HCT116 (cell line): Measurements from ENCODE around the gene PTBP1.

Source experiments
- CBX3 ChIP-seq: IDR thresholded peaks from 2 replicates; pipeline ENCODE4 v1.6.1; 2012; ENCODE audit warnings: low read depth
- CTCF ChIP-seq, 3 experiments: fragments of 200-600 bp in 1 of 3; sonication (generic) in 1 of 3; IDR thresholded peaks in 2 of 3; conservative IDR thresholded peaks in 1 of 3; 2 replicates each; pipeline ENCODE4 v1.5.1; 2012 to 2017; ENCODE audit warnings: low read depth in 2 of 3, low read length in 2 of 3, antibody characterized with exemption in 1 of 3, borderline replicate concordance in 1 of 3, control low read depth in 1 of 3, mild to moderate bottlenecking in 1 of 3, mixed read lengths in 1 of 3, mixed run types in 1 of 3, moderate library complexity in 1 of 3; ENCODE audit not compliant: insufficient read depth in 1 of 3
- EZH2 ChIP-seq: fragments of 200-600 bp; sonication (generic); IDR thresholded peaks from 2 replicates; pipeline ENCODE4 v1.6.1; 2017; ENCODE audit warnings: antibody characterized with exemption, mixed run types
- EZH2phosphoT487 ChIP-seq: fragments of 200-600 bp; IDR thresholded peaks from 2 replicates; pipeline ENCODE4 v1.6.1; 2018; ENCODE audit warnings: antibody characterized with exemption, borderline replicate concordance

- TF ChIP-seq EZH2phosphoT487 (no peak), EZH2 (no peak), CTCF (IDR thresholded peaks at IDR 0.05 in 2 of 3, conservative IDR thresholded peaks at IDR 0.05 in 1 of 3; ENCODE audit: borderline replicate concordance in 1 of 3, insufficient read depth in 1 of 3, low read depth in 2 of 3, low read length in 2 of 3) (no peak), CBX3 (no peak)
These were observed 19.2 kb downstream of the PTBP1 start for GRCh38 chr19:816500-816857.
